Lower lobe of right lung (tissue), 2 donors: ENCODE results near the gene SCN3A. TPM values are rescaled to one million over a fixed set of nuclear protein-coding genes. Genes with fewer than 3 reads are reported as not detected.

Source experiments
- ATAC-seq, 2 donors: fragments of 200-7000 bp; cut with Tn5 transposase; one replicate each; pipeline ENCODE4 v1.9.1; 2020 to 2022; ENCODE audit warnings: mild to moderate bottlenecking in 2 of 2, moderate library complexity in 2 of 2
- DNase-seq: peaks from one replicate; pipeline ENCODE4 v3.0.0-alpha.2; 2020
- H3K27ac ChIP-seq: fragments of 200-600 bp; one replicate; pipeline ENCODE4 v1.8.0; 2022
- H3K27me3 ChIP-seq: fragments of 200-600 bp; one replicate; pipeline ENCODE4 v1.8.0; 2022; ENCODE audit warnings: low read depth
- H3K36me3 ChIP-seq: fragments of 200-600 bp; one replicate; pipeline ENCODE4 v1.8.0; 2022; ENCODE audit warnings: mild to moderate bottlenecking
- H3K4me1 ChIP-seq: fragments of 200-600 bp; one replicate; pipeline ENCODE4 v1.8.0; 2022
- H3K4me3 ChIP-seq: fragments of 200-600 bp; one replicate; pipeline ENCODE4 v1.8.0; 2022; ENCODE audit warnings: mild to moderate bottlenecking
- H3K9me3 ChIP-seq: fragments of 200-600 bp; one replicate; pipeline ENCODE4 v1.8.0; 2022
- CTCF ChIP-seq: fragments of 200-600 bp; IDR thresholded peaks from one replicate; pipeline ENCODE4 v1.8.0; 2022; ENCODE audit warnings: antibody characterized with exemption, mild to moderate bottlenecking
- intact Hi-C: fragments of 100-400 bp; cut with DNase I; formaldehyde crosslinking; loops from one replicate; pipeline ENCODE4 v1.11.0; 2022
- total RNA-seq: library from RNA; stranded (reverse); fragmentation: NEBNext Ultra II Directional; extraction: Animal tissue kit (Norgen Biotek cat#: 25700); gene quantifications from one replicate; pipeline ENCODE4 v1.2.1, GENCODE V29; 2021
- donor health status: DM: no; HTN: yes; CAD: no; lungs with severe emphysema.

Gene SCN3A
- total RNA-seq, 1 donor from 2014 or later: 1.4 TPM

- no peak overlapping the region for H3K27ac ChIP-seq
- ATAC-seq (no peak), DNase-seq (no peak)
- no peaks in the 10 kb centered on the region for H3K36me3 ChIP-seq
- no peaks in the 10 kb centered on the region for H3K27me3 ChIP-seq
- TF ChIP-seq CTCF: no peak
- no peak overlapping the region for H3K4me3 ChIP-seq
- H3K9me3 ChIP-seq: no peaks in the 10 kb centered on the region
- no peaks in the 10 kb centered on the region for H3K4me1 ChIP-seq
- intact Hi-C loops: no loop called here
Observed at GRCh38 chr2:165173215-165173614, 30.6 kb downstream of the SCN3A start.

- Histone ChIP-seq H3K9me3 (no peaks in the 10 kb centered on the region), H3K4me1 (no peaks in the 10 kb centered on the region), H3K36me3 (no peaks in the 10 kb centered on the region), H3K4me3 (no peak overlapping the region), H3K27ac (no peak overlapping the region), H3K27me3 (no peaks in the 10 kb centered on the region)
- ATAC-seq (no peak), DNase-seq (no peak)
- TF ChIP-seq CTCF: no peak
- intact Hi-C loops: no loop called here
Observed at GRCh38 chr2:165164201-165164600, 39.6 kb downstream of the SCN3A start.

- no peaks in the 10 kb centered on the region for H3K4me1 ChIP-seq
- no peaks in the 10 kb centered on the region for H3K36me3 ChIP-seq
- intact Hi-C loops: no loop called here
- H3K27me3 ChIP-seq: no peaks in the 10 kb centered on the region
- H3K27ac ChIP-seq: no peak overlapping the region
- ATAC-seq (no peak), DNase-seq (no peak)
- H3K4me3 ChIP-seq: no peak overlapping the region
- no peaks in the 10 kb centered on the region for H3K9me3 ChIP-seq
- TF ChIP-seq CTCF: no peak
Observed at GRCh38 chr2:165163761-165164160, 40.1 kb downstream of the SCN3A start.

DNA sequence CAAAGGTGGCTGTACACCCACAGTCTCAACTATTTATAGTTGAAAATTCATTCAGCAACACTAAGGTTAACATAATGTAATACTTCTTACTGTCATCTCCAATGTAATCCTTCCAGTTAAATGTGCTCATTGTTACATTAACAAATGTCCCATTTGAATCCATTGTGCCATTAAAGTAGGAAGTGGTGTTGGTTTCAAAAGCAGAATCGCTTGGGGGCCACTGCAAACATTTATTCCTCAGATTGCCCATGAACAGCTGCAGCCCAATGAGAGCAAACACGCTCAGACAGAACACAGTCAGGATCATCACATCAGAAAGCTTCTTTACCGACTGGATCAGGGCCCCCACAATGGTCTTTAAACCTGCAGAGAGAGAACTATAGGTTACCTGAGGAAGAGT, 41.4 kb downstream of the SCN3A start:
- intact Hi-C loops: no loop called here
- Histone ChIP-seq H3K27me3 (no peaks in the 10 kb centered on the region), H3K9me3 (no peaks in the 10 kb centered on the region), H3K4me1 (no peaks in the 10 kb centered on the region), H3K27ac (no peak overlapping the region), H3K36me3 (no peaks in the 10 kb centered on the region), H3K4me3 (no peak overlapping the region)
- DNase-seq (no peak), ATAC-seq (no peak)
- no peak for TF ChIP-seq CTCF

- H3K4me3 ChIP-seq: no peak overlapping the region
- H3K27me3 ChIP-seq: no peaks in the 10 kb centered on the region
- DNase-seq (no peak), ATAC-seq (no peak)
- H3K9me3 ChIP-seq: no peaks in the 10 kb centered on the region
- no peak for TF ChIP-seq CTCF
- H3K4me1 ChIP-seq: no peaks in the 10 kb centered on the region
- H3K27ac ChIP-seq: no peak overlapping the region
- no peaks in the 10 kb centered on the region for H3K36me3 ChIP-seq
- intact Hi-C loops: no loop called here
Observed at GRCh38 chr2:165161510-165161909, 42.3 kb downstream of the SCN3A start.

- ATAC-seq (no peak), DNase-seq (no peak)
- no peaks in the 10 kb centered on the region for H3K9me3 ChIP-seq
- H3K4me1 ChIP-seq: no peaks in the 10 kb centered on the region
- no peak overlapping the region for H3K27ac ChIP-seq
- H3K27me3 ChIP-seq: no peaks in the 10 kb centered on the region
- intact Hi-C loops: no loop called here
- no peak overlapping the region for H3K4me3 ChIP-seq
- TF ChIP-seq CTCF: no peak
- H3K36me3 ChIP-seq: no peaks in the 10 kb centered on the region
Observed at GRCh38 chr2:165157160-165157559, 46.7 kb downstream of the SCN3A start.
